Hepatocyte (in vitro differentiated cells): ENCODE measurements around the gene TGM2. TPM values are rescaled to one million over a fixed set of nuclear protein-coding genes. Genes with fewer than 3 reads are reported as not detected.

Source experiments
- DNase-seq: peaks from one replicate; pipeline ENCODE4 v3.0.0-alpha.2; 2016; ENCODE audit warnings: low spot score
- H2AFZ ChIP-seq: fragments of 200-600 bp; sonication (generic); 2 replicates; pipeline ENCODE4 v1.6.0; 2016; ENCODE audit warnings: antibody characterized with exemption, mild to moderate bottlenecking
- H3K27ac ChIP-seq: fragments of 200-600 bp; sonication (generic); 2 replicates; pipeline ENCODE4 v1.5.1; 2016; ENCODE audit warnings: mild to moderate bottlenecking
- H3K27me3 ChIP-seq: fragments of 200-600 bp; sonication (generic); 2 replicates; pipeline ENCODE4 v1.6.1; 2016
- H3K36me3 ChIP-seq: fragments of 200-600 bp; sonication (generic); replicated peaks from 2 replicates; pipeline ENCODE4 v1.5.1; 2016; ENCODE audit warnings: low read depth; ENCODE audit not compliant: insufficient read depth
- H3K4me1 ChIP-seq: fragments of 200-600 bp; sonication (generic); 2 replicates; pipeline ENCODE4 v1.5.1; 2016; ENCODE audit warnings: mild to moderate bottlenecking, moderate library complexity; ENCODE audit not compliant: insufficient read depth
- H3K4me2 ChIP-seq: fragments of 200-600 bp; sonication (generic); 2 replicates; pipeline ENCODE4 v1.6.0; 2016
- H3K4me3 ChIP-seq: fragments of 200-600 bp; sonication (generic); 2 replicates; pipeline ENCODE4 v1.5.1; 2016; ENCODE audit warnings: mild to moderate bottlenecking
- H3K79me2 ChIP-seq: fragments of 200-600 bp; sonication (generic); 2 replicates; pipeline ENCODE4 v1.6.0; 2017; ENCODE audit warnings: mild to moderate bottlenecking
- H3K9me2 ChIP-seq: fragments of 200-600 bp; sonication (generic); replicated peaks from 2 replicates; pipeline ENCODE4 v1.6.0; 2017; ENCODE audit warnings: mild to moderate bottlenecking; ENCODE audit not compliant: insufficient read depth
- H3K9me3 ChIP-seq: fragments of 200-600 bp; sonication (generic); 2 replicates; pipeline ENCODE4 v1.5.1; 2016; ENCODE audit warnings: low read depth, mild to moderate bottlenecking
- H4K20me1 ChIP-seq: fragments of 200-600 bp; sonication (generic); 2 replicates; pipeline ENCODE4 v1.6.0; 2016; ENCODE audit warnings: mild to moderate bottlenecking; ENCODE audit not compliant: insufficient read depth, poor library complexity, severe bottlenecking
- EZH2 ChIP-seq: fragments of 200-600 bp; sonication (generic); IDR thresholded peaks from 2 replicates; pipeline ENCODE4 v1.6.1; 2016; ENCODE audit warnings: antibody characterized with exemption, mild to moderate bottlenecking, borderline replicate concordance
- EZH2phosphoT487 ChIP-seq: fragments of 200-600 bp; sonication (generic); IDR thresholded peaks from one replicate; pipeline ENCODE4 v1.6.1; 2018; ENCODE audit warnings: antibody characterized with exemption, mild to moderate bottlenecking, low read depth, moderate library complexity; ENCODE audit not compliant: unreplicated experiment, severe bottlenecking
- WGBS: methylation state at CpG from one replicate; pipeline ENCODE4 v1.1.6; 2016; ENCODE audit warnings: low lambda C conversion rate; ENCODE audit errors: missing lambda C conversion rate; 5-methylcytosine and 5-hydroxymethylcytosine counted together
- polyA plus RNA-seq: library from polyadenylated mRNA; unstranded; fragments of >200 nt; fragmentation: Nextera tagmentation; extraction: Ambion mirVana; gene quantifications from 2 replicates; pipeline ENCODE4 v1.2.1, GENCODE V29; 2016
- total RNA-seq: library from RNA; depleted of rRNA; stranded (reverse); fragments of >200 nt; gene quantifications from 2 replicates; pipeline ENCODE4 v1.2.3, GENCODE V29; 2014
- TF ChIP-seq, protein P1 (sequence below): fragments of 200-600 bp; sonication (generic); IDR thresholded peaks from 2 replicates; pipeline ENCODE4 v1.5.1; 2016; ENCODE audit warnings: antibody characterized with exemption, mild to moderate bottlenecking; ENCODE audit not compliant: poor library complexity

TGM2 gene
- total and polyA plus RNA-seq, 2 experiments from 2014 or later, result 85.8 to 133 TPM

DNA sequence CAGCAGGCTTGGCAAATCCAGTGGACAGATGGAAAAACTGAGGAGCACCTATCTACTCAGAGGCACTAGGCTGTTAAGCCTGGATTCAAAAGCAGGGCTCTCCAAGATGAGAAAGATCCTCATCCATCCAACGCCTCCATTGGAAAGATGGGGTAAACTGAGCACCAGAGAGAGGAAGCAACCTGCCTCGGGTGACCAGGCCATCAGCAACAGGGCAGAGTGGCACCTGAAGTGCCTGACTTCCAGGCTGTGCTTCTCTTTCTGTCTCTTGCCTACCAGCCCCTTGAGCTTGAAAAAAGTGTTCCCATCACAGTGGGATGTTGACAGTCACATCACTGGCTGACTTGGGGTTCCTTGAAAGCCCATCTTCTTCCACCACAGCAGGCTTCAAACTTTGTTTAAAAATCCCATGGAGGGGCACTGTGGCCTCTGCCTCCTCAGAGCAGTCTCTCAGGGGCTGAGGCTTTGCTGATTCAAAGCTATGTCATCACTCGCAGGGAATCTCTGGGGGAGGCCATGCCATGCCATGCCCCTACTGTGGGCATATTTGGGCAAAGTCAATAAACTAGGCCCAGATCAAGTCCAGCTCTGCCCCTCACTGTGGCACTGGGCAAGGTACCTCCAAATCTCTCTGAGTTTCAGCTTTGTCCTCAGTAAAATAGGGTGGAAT lies 44.8 kb upstream of the TGM2 start:
- no peaks in the 10 kb centered on the region for H3K27me3 ChIP-seq
- no peaks in the 10 kb centered on the region for H3K9me3 ChIP-seq
- no peak overlapping the region for H3K4me3 ChIP-seq
- WGBS, result 93% methylated on average over 3 of the region's 3 CpGs
- H3K9me2 ChIP-seq, result no peaks in the 10 kb centered on the region
- no peak overlapping the region for H3K27ac ChIP-seq
- no peak overlapping the region for H3K4me2 ChIP-seq
- no peaks in the 10 kb centered on the region for H3K36me3 ChIP-seq
- H3K4me1 ChIP-seq, result peaks cover 4% of the 10 kb centered on the region
- H2AFZ ChIP-seq, result no peak overlapping the region
- no peak for DNase-seq
- TF ChIP-seq EZH2phosphoT487, result no peak
- TF ChIP-seq EZH2, result no peak
- TF ChIP-seq, protein P1, sequence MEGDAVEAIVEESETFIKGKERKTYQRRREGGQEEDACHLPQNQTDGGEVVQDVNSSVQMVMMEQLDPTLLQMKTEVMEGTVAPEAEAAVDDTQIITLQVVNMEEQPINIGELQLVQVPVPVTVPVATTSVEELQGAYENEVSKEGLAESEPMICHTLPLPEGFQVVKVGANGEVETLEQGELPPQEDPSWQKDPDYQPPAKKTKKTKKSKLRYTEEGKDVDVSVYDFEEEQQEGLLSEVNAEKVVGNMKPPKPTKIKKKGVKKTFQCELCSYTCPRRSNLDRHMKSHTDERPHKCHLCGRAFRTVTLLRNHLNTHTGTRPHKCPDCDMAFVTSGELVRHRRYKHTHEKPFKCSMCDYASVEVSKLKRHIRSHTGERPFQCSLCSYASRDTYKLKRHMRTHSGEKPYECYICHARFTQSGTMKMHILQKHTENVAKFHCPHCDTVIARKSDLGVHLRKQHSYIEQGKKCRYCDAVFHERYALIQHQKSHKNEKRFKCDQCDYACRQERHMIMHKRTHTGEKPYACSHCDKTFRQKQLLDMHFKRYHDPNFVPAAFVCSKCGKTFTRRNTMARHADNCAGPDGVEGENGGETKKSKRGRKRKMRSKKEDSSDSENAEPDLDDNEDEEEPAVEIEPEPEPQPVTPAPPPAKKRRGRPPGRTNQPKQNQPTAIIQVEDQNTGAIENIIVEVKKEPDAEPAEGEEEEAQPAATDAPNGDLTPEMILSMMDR, result no peak
- no peaks in the 10 kb centered on the region for H4K20me1 ChIP-seq
- no peaks in the 10 kb centered on the region for H3K79me2 ChIP-seq

DNA sequence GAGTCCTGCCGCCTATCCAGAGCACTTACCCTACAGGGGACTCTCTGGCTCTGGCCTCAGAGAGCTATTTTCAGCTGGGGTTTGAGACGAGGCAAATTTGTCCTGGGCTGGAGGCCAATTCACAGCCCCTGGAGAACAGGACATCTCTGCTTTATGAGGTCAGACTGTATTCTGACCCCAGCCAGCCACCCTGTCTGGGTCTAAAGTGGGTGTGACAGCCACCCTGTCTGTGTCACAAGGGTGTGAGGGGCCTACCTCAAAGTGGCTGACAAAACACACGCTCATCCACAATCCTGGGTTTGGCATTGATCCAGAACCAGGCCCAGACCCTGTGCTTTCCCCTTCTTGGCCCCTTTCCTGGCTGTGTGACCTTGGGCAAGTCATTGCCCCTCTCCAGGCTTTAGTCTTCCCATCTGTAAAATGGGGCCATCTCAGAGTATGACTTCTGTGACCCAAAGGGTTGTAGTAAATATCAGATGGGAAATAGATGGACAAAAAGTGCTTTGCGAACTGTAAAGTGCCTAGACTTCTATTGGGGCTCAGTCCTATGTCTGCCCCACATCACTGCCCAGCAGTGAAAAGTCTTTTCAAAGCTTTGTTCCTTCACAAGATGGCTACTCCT lies 44.1 kb upstream of the TGM2 start:
- TF ChIP-seq EZH2phosphoT487 (no peak), EZH2 (no peak)
- TF ChIP-seq, protein P1, result no peak
- no peaks in the 10 kb centered on the region for H4K20me1 ChIP-seq
- no peak for DNase-seq
- no peak overlapping the region for H2AFZ ChIP-seq
- no peaks in the 10 kb centered on the region for H3K9me3 ChIP-seq
- no peaks in the 10 kb centered on the region for H3K27me3 ChIP-seq
- H3K9me2 ChIP-seq, result no peaks in the 10 kb centered on the region
- no peak overlapping the region for H3K4me2 ChIP-seq
- no peak overlapping the region for H3K4me3 ChIP-seq
- H3K79me2 ChIP-seq, result no peaks in the 10 kb centered on the region
- 80% methylated on average over 4 of the region's 4 CpGs for WGBS
- H3K4me1 ChIP-seq, result peaks cover 4% of the 10 kb centered on the region
- no peaks in the 10 kb centered on the region for H3K36me3 ChIP-seq
- no peak overlapping the region for H3K27ac ChIP-seq

DNA sequence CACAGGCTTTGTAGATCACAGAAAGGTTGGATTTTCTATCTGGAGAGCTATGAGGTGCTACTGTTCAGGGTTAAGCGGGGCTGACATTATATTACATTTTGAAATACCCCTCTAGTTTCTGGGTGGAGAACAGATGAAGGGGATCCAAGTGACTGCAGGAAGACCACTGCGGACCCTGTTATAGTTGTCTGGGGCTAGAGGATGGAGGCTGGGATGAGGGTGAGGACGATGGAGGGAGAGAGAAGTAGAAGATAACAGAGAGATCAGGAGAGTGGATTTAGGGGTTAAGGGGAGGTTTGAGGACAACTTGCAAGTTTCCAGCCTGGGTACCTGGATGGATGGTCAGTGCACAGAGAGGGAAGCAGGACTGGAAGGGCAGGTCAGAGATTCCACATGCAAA lies 43.5 kb upstream of the TGM2 start:
- Histone ChIP-seq H3K27me3 (no peaks in the 10 kb centered on the region), H3K4me2 (no peak overlapping the region), H3K4me3 (no peak overlapping the region), H3K36me3 (no peaks in the 10 kb centered on the region), H3K9me3 (no peaks in the 10 kb centered on the region), H3K4me1 (peaks cover 4% of the 10 kb centered on the region), H3K27ac (no peak overlapping the region), H3K9me2 (no peaks in the 10 kb centered on the region), H4K20me1 (no peaks in the 10 kb centered on the region), H2AFZ (no peak overlapping the region), H3K79me2 (no peaks in the 10 kb centered on the region)
- WGBS, result 84% methylated on average over 3 of the region's 3 CpGs
- TF ChIP-seq, protein P1, result no peak
- TF ChIP-seq EZH2 (no peak), EZH2phosphoT487 (no peak)
- DNase-seq, result no peak
